HuH-7 (cell line): ENCODE results near the gene TMUB2.

ENCODE experiments used
- DNase-seq: peaks from one replicate; pipeline ENCODE4 v3.0.0; 2011; ENCODE audit warnings: low spot score

The TMUB2 gene

GRCh38 chr17:44176671-44177501, 9.9 kb upstream of the TMUB2 start:
- no peak for DNase-seq

- DNase-seq = no peak
These were observed 9.1 kb upstream of the TMUB2 start for GRCh38 chr17:44177640-44178039.

DNA sequence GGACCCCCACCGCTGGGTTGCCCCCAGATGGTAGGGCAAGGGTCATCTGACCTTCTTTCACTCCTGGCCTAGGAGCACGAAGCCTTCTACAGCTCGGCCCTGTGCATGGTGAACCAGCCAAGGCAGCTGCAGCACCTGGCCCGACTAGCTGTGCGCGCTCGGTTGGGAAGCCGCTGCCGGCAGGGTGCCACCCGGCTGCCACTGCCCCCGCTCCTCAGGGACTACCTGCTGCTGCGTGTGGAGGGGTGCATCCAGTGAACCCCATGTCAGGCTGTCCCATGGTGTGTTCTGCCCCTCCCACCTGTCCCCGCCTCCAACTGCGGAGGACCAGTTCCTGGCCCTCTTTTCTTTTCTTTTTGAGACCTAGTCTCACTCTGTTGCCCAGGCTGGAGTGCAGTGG, 8.6 kb upstream of the TMUB2 start:
- DNase-seq = no peak

GRCh38 chr17:44183024-44183423, 3.7 kb upstream of the TMUB2 start:
- no peak for DNase-seq

GRCh38 chr17:44184212-44184810, 2.5 kb upstream of the TMUB2 start:
- DNase-seq = no peak

GRCh38 chr17:44187131-44187899, 543 bp downstream of the TMUB2 start:
- DNase-seq = no peak

DNA sequence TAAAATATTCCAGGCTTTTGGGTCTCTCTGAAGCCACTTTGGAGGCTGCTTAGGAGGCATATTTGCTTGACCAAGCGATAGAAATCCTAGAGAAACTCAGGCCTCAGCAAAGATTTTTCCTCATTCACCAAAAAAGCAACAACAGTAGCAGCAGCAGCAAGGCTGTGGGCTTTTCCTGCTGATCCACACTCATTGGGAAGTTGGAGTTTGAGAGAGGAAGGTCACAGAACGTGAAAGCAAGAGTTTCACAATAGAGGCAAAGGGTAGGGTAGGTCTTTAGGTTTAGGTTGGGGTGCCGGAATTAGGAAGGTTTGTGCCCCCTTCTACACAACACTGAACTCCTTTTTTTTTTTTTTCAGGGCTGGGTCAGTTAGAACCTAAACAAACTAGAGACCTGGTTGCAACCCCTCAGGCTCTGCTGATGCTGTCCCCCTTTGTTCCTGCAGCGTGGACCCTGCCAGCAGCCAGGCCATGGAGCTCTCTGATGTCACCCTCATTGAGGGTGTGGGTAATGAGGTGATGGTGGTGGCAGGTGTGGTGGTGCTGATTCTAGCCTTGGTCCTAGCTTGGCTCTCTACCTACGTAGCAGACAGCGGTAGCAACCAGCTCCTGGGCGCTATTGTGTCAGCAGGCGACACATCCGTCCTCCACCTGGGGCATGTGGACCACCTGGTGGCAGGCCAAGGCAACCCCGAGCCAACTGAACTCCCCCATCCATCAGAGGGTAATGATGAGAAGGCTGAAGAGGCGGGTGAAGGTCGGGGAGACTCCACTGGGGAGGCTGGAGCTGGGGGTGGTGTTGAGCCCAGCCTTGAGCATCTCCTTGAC, 2.0 kb downstream of the TMUB2 start:
- no peak for DNase-seq

DNA sequence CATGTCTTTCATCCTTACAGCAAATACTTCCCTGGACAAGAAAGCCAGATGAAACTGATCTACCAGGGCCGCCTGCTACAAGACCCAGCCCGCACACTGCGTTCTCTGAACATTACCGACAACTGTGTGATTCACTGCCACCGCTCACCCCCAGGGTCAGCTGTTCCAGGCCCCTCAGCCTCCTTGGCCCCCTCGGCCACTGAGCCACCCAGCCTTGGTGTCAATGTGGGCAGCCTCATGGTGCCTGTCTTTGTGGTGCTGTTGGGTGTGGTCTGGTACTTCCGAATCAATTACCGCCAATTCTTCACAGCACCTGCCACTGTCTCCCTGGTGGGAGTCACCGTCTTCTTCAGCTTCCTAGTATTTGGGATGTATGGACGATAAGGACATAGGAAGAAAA, 3.7 kb downstream of the TMUB2 start:
- DNase-seq = no peak

DNA sequence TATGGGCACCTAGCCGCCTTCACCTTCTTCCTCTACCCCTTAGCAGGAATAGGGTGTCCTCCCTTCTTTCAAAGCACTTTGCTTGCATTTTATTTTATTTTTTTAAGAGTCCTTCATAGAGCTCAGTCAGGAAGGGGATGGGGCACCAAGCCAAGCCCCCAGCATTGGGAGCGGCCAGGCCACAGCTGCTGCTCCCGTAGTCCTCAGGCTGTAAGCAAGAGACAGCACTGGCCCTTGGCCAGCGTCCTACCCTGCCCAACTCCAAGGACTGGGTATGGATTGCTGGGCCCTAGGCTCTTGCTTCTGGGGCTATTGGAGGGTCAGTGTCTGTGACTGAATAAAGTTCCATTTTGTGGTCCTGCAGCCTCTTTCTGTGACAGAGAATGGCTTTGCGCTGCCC, 4.6 kb downstream of the TMUB2 start:
- DNase-seq = no peak

DNA sequence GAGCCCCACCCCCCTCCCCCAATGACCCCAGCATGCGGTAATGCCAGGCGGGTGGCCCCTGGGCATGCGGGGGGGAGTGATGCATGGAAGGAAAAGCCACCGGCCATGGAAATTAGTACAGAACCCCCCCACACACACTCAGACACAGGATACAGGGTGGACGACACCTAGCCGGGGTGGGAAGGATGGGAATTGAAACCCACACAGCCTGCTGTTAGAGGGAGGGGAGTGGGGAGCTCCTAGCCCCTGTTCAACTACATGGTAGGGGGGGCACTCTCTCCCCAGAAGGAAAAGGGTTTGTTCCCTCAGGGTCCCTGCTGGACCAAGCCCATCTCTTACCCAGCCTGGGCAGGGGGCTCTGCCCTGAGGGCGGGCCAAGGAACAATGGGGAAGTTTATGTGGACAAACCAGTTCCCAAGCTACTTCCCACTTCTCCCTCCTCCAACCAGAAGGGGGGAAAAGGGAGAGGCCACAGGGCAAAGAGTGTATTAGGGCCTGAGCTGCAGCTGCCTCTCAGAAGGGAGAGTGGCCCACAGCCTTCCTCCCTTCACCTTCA, 5.2 kb downstream of the TMUB2 start:
- no peak for DNase-seq

- no peak for DNase-seq
These were observed 6.0 kb downstream of the TMUB2 start for GRCh38 chr17:44192750-44193149.

DNA sequence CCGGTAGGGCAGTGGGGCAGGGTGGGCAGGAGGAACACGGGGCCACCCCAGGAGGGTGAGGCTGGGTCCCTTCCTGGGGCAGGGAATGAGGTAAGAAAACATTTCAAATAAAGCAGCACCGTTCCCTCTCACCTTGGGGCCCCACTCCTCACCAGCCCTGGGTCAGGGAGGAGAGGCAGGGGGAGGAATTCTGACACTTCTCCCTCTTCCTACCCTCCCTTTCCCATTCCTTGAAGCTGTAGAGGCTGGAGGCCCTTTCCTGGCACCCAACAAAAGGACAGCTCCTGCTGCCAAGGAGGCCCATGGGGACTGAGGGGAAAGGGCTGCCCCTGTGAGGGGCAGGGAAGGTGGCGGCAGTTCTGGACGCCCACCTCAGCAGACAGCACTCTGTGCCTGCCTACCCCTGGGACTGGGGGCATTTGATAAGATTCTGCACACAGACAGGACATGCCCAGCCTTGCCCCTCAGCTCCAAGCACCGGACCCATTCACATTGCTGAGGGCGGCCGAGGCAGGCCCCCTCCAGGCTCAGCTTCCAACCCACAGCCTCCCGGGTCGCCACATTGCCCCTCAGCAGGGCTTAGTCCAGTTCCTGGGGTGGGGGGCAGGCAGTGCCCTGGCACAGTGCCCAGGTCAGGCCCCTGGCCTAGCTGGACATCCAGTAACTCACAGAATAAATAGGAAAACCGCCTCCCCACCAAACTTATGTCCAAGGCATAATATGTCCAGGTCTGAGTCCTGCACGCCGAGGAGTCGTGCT, 6.7 kb downstream of the TMUB2 start:
- no peak for DNase-seq

- no peak for DNase-seq
These were observed 10.3 kb downstream of the TMUB2 start for GRCh38 chr17:44197107-44197506.

- no peak for DNase-seq
These were observed 11.4 kb downstream of the TMUB2 start for GRCh38 chr17:44197980-44198720.

GRCh38 chr17:44198721-44199552, 12.2 kb downstream of the TMUB2 start:
- DNase-seq = peak; percentile 87

DNA sequence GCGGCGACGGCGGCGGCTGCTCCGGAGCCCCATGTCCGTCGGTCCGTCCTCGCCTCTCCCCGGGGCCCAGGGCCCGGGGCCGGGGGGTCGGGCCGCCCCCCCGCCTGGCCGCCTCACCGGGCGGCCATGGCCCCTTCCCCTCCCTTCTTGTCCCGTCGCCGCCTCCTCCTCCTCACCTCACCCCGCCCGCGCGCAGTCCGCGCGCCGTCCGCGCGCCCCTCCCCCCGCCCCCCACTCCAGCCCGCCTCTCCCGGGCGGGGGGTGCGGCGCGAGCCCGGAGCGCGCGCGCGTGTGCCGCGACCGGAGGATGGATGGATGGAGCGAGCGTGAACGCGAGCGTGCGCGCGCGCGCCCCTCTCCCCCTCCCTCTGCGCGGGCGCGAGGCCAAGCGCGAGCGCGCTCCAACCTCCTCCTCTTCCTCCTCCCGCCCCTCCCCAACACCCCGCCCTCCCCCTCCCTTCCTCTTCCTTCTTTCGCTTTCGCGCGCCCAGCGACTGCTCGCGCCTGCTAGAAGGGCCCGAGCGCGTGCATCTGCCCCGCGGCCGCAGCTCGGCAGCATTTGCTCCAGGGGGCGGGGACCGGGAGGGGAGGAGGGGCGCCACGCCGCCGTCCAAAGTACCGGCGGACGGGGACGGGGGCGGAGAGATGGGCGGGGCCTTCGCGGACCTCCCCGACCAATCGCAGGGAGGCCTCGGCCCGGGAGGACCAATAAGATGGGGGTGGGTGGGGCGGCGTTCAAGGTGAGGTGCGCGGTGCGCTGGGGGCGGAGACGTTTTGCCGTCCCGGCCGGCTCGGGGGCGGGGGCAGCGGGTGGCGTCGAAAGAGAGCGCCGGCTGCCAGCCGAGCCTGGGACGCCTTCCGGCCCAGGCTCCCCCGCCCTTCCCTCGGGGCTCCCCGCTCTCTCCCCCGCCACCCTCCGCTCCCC, 13.0 kb downstream of the TMUB2 start, which contains the start of gene ATXN7L3:
Gene ATXN7L3 (minus strand): TSS at position 332 of the 925 bp plus-strand sequence. CDS start 1,814 bp downstream, outside the sequence.
- DNase-seq = peak; percentile 99

- DNase-seq = peak; percentile 43
These were observed 13.8 kb downstream of the TMUB2 start for GRCh38 chr17:44200478-44201155.

- no peak for DNase-seq
These were observed 16.0 kb downstream of the TMUB2 start for GRCh38 chr17:44202756-44203155.
